Epithelial cell of esophagus (primary cell): ENCODE measurements around the gene MYRIP.

Experiments used
- DNase-seq: peaks from one replicate; pipeline ENCODE4 v3.0.0; 2010; ENCODE audit warnings: low read depth
- H3K4me3 ChIP-seq: 2 replicates; pipeline ENCODE4 v1.5.1; 2011; ENCODE audit warnings: mild to moderate bottlenecking, low read length, control low read depth
- TF ChIP-seq, protein P1 (sequence below): IDR thresholded peaks from 2 replicates; pipeline ENCODE4 v1.5.1; 2011; ENCODE audit warnings: low read depth, mild to moderate bottlenecking, low read length, control low read depth, inconsistent platforms; ENCODE audit not compliant: insufficient read depth; ENCODE audit errors: missing control alignments

Gene MYRIP

DNA sequence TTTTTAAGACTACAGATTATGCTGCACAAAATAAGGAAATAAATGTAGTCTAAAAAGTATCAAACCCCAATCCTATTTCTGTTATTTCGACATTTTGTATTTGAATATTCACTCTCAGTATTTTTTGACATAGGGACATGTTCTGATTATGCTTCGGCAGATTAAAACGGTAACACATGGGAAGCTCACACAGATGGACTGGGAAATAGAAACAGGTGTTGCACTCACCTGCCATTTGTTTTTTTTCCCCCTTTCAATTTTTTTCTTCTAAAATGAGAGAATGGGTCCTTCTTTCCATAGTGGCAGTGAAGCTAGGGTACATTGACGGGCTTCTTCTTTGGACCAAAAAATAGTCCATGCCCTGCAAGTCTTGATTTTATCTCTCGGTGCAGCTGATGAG is 163.1 kb downstream of the MYRIP start:
- DNase-seq: no peak
- TF ChIP-seq, protein P1, sequence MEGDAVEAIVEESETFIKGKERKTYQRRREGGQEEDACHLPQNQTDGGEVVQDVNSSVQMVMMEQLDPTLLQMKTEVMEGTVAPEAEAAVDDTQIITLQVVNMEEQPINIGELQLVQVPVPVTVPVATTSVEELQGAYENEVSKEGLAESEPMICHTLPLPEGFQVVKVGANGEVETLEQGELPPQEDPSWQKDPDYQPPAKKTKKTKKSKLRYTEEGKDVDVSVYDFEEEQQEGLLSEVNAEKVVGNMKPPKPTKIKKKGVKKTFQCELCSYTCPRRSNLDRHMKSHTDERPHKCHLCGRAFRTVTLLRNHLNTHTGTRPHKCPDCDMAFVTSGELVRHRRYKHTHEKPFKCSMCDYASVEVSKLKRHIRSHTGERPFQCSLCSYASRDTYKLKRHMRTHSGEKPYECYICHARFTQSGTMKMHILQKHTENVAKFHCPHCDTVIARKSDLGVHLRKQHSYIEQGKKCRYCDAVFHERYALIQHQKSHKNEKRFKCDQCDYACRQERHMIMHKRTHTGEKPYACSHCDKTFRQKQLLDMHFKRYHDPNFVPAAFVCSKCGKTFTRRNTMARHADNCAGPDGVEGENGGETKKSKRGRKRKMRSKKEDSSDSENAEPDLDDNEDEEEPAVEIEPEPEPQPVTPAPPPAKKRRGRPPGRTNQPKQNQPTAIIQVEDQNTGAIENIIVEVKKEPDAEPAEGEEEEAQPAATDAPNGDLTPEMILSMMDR: no peak
- no peak overlapping the region for H3K4me3 ChIP-seq

DNA sequence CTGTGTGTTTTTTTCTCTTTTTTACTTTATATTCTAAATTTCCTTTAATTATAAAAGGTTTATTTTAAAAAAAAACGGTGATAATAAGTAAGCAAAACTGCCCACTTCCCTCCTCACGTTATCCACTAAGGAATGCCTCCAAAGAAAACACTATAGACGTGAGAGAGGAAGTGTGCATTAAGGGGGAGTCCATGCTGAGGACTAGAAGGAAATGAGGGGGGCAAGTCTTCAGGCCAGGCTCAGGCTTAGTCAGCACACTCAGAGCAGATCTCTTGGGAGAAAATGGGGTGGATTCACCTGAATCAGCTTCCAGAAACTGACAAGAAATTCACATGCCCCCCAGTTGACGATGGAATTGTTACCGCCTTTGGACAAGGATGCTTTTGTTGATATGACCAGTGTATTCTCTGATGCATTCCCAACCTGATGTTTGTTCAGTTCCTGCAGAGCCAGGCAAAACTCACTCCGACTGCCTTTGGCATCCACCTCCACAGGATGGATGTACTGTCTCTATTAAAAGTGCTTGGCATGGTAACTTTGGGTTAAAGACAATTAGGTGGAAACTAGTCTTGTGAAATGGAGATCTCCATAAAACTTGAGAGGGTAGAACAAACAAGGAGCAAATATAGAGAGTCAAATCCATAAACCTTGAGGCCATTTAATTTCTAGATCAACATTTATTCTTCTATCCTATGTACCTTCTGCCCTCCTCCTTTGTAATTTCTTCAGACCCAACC is 167.8 kb downstream of the MYRIP start:
- DNase-seq: no peak
- H3K4me3 ChIP-seq: no peak overlapping the region
- TF ChIP-seq, protein P1: no peak

DNA sequence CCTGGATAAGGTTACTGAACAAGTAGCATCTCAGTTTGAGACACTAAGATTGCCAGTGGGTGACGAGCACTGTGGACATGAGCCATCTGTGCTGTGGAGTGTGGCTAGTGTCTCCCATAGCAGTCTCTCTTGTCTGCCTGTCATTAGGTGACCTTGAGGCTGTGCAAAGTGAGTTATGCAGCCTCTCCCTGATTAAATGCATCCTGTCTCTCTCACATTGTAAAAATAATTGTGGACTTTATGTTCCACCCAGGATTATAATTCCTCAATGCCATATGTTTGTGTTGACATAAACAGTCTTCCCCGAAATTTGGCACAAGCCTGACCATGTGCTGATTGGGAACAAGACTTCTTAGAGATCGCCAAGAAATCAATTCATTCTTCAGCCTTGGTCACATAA is 168.9 kb downstream of the MYRIP start:
- TF ChIP-seq, protein P1: no peak
- H3K4me3 ChIP-seq: no peak overlapping the region
- no peak for DNase-seq

DNA sequence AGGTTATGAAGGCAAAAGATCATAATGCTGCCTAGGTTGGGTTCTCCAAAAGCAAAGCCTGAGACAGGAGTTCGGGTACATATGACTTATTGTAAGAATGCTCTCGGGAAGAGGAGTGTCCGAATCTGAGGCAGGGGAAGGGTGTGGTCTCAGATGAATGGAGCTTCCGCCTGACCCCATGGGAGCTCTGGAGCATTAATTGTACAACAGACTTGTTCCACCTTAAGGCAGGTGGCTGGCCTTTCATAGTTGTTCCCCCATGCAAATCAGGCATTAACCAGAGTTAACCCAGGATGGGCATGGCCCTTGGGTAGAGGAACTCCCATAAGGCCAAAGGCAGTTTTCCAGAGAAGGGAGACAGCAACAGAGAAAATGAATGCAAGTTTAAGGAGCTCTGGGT is 170.6 kb downstream of the MYRIP start:
- no peak overlapping the region for H3K4me3 ChIP-seq
- no peak for DNase-seq
- TF ChIP-seq, protein P1: no peak

DNA sequence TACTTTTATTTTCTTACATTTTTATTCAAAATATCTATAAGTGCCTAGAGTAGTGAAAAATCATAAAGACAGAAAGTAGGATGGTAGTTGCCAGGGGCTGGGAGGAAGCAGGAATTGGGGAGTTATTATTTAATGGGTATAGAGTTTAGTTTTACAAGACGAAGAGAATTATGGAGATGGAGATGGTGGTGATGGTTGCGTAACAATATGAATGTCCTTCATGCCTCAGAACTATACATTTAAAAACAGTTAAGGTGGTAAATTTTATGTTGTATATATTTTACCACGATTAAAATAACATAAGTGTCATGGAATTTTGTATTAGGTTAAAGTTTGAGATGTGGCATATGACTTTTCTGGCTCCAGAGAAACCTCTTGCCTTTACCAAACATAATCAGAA is 171.4 kb downstream of the MYRIP start:
- no peak for DNase-seq
- TF ChIP-seq, protein P1: no peak
- H3K4me3 ChIP-seq: no peak overlapping the region

DNA sequence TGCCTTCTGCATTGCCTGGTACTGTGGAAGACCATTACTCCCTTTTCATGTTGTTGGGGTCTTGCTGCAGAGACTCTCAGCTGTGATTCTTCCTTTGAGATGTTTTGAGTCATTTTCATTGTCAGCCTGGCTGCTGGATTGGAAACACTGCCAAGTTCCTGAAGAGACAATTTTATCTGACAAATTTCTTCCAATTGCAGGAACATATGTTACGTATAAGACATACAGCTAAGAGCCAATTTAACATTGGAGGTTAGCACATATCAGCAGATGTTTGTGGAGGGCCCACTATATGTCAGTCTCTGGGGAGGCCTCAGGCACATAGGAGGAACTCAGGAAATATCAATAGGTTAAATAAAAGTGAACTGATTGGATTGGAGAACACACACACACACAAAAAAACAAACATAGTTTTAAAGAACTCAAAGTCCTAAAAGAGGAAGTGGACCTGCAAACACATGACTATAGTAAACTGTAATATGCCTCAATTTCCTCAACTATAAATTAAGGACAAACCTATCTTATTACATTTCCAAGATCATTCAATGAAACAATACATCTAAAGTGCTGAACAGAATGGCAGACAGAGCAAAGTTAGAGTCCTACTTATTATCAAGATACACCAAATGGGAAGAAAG is 172.3 kb downstream of the MYRIP start:
- TF ChIP-seq, protein P1: no peak
- DNase-seq: no peak
- no peak overlapping the region for H3K4me3 ChIP-seq
